WTC11 (cell line): Measurements from ENCODE around the gene ME2. TPM values are rescaled to one million over a fixed set of nuclear protein-coding genes. Genes with fewer than 3 reads are reported as not detected.
"Not testable (repeated sequence)": the region's sequence is repeated elsewhere in the genome, so short reads cannot be mapped to it uniquely, and the experiment has no call there.

Source experiments
- ATAC-seq: fragments of 200-7000 bp; cut with Tn5 transposase; 2 replicates; pipeline ENCODE4 v1.10.0; 2021; ENCODE audit warnings: mild to moderate bottlenecking, moderate library complexity
- CTCF ChIA-PET: fragments of 300-600 bp; sonication (Branson Sonifier 250); formaldehyde crosslinking; loops from one replicate; lab custom pipeline; 2021; ENCODE audit warnings: antibody characterized with exemption; lab: Charles Lee
- POLR2A ChIA-PET: fragments of 350-600 bp; sonication (Branson Sonifier 250); formaldehyde crosslinking; loops from one replicate; lab custom pipeline; 2021; ENCODE audit warnings: antibody characterized with exemption; lab: Charles Lee
- DNase-seq: peaks from one replicate; pipeline ENCODE4 v3.0.0; 2021; ENCODE audit warnings: low spot score
- H3K27ac Mint-ChIP-seq: 2 replicates; pipeline ENCODE4 v1.8.0; 2021; ENCODE audit warnings: mixed read lengths
- H3K27me3 Mint-ChIP-seq: 2 replicates; pipeline ENCODE4 v1.8.0; 2021; ENCODE audit warnings: low read depth, mild to moderate bottlenecking, moderate library complexity, mixed read lengths
- H3K36me3 Mint-ChIP-seq: 2 replicates; pipeline ENCODE4 v1.8.0; 2021; ENCODE audit warnings: mixed read lengths
- H3K4me1 Mint-ChIP-seq: 2 replicates; pipeline ENCODE4 v1.8.0; 2022; ENCODE audit warnings: mixed read lengths
- H3K4me3 Mint-ChIP-seq: 2 replicates; pipeline ENCODE4 v1.8.0; 2021; ENCODE audit warnings: mild to moderate bottlenecking, moderate library complexity, mixed read lengths
- H3K9me3 Mint-ChIP-seq: 2 replicates; pipeline ENCODE4 v1.8.0; 2021; ENCODE audit warnings: mixed read lengths
- CREM ChIP-seq: sonication (generic); formaldehyde crosslinking; IDR thresholded peaks from 2 replicates; pipeline ENCODE4 v1.8.1; 2022; ENCODE audit warnings: mild to moderate bottlenecking, missing genetic modification reagents, moderate library complexity
- ETV6 ChIP-seq: sonication (generic); formaldehyde crosslinking; IDR thresholded peaks from 2 replicates; pipeline ENCODE4 v1.8.1; 2022; ENCODE audit warnings: mild to moderate bottlenecking, missing genetic modification reagents
- HMGA2 ChIP-seq: fragments of 250-450 bp; sonication (Bioruptor Pico); IDR thresholded peaks from 2 replicates; pipeline ENCODE4 v1.4.0; 2021; ENCODE audit warnings: mild to moderate bottlenecking, moderate library complexity
- HMGXB4 ChIP-seq: sonication (generic); formaldehyde crosslinking; IDR thresholded peaks from 2 replicates; pipeline ENCODE4 v1.8.1; 2023; ENCODE audit warnings: mild to moderate bottlenecking, moderate library complexity, missing genetic modification reagents
- JUN ChIP-seq: sonication (generic); formaldehyde crosslinking; IDR thresholded peaks from 2 replicates; pipeline ENCODE4 v1.8.0; 2023; ENCODE audit warnings: mild to moderate bottlenecking, missing genetic modification reagents
- NFATC4 ChIP-seq: fragments of 250-450 bp; sonication (Bioruptor Pico); IDR thresholded peaks from 2 replicates; pipeline ENCODE4 v1.9.0; 2021; ENCODE audit warnings: mild to moderate bottlenecking
- PRDM15 ChIP-seq: sonication (generic); formaldehyde crosslinking; IDR thresholded peaks from 2 replicates; pipeline ENCODE4 v1.8.0; 2022; ENCODE audit warnings: missing genetic modification reagents
- PRRX2 ChIP-seq: fragments of 250-450 bp; sonication (Bioruptor Pico); IDR thresholded peaks from 2 replicates; pipeline ENCODE4 v1.8.0; 2021; ENCODE audit warnings: mild to moderate bottlenecking
- RORB ChIP-seq: fragments of 250-450 bp; sonication (Bioruptor Pico); IDR thresholded peaks from 2 replicates; pipeline ENCODE4 v1.9.0; 2021; ENCODE audit warnings: mild to moderate bottlenecking
- SMAD3 ChIP-seq: sonication (generic); formaldehyde crosslinking; IDR thresholded peaks from 2 replicates; pipeline ENCODE4 v1.8.0; 2022; ENCODE audit warnings: missing genetic modification reagents, mild to moderate bottlenecking, borderline replicate concordance
- SOX15 ChIP-seq: fragments of 250-450 bp; sonication (Bioruptor Pico); IDR thresholded peaks from 2 replicates; pipeline ENCODE4 v1.9.0; 2021; ENCODE audit warnings: mild to moderate bottlenecking
- TCF7 ChIP-seq: sonication (generic); formaldehyde crosslinking; IDR thresholded peaks from 2 replicates; pipeline ENCODE4 v1.8.0; 2022; ENCODE audit warnings: mild to moderate bottlenecking, low read depth, missing genetic modification reagents, moderate library complexity
- USF1 ChIP-seq: sonication (generic); formaldehyde crosslinking; IDR thresholded peaks from 2 replicates; pipeline ENCODE4 v1.8.0; 2022; ENCODE audit warnings: mild to moderate bottlenecking, missing genetic modification reagents
- ZNF281 ChIP-seq: sonication (generic); formaldehyde crosslinking; IDR thresholded peaks from 2 replicates; pipeline ENCODE4 v1.8.0; 2023; ENCODE audit warnings: mild to moderate bottlenecking, missing genetic modification reagents
- ZNF416 ChIP-seq: fragments of 250-450 bp; sonication (Bioruptor Pico); IDR thresholded peaks from 2 replicates; pipeline ENCODE4 v1.9.0; 2021; ENCODE audit warnings: mild to moderate bottlenecking, inconsistent platforms
- total RNA-seq: library from RNA; stranded (reverse); gene quantifications from 3 replicates; pipeline ENCODE4 v1.2.3, GENCODE V29; 2021

ME2 gene
- total RNA-seq, 1 experiment from 2014 or later = 57.0 TPM

- ChIA-PET POLR2A (no interaction called here), CTCF (no interaction called here)
- Mint-ChIP-seq H3K27ac (no peak overlapping the region), H3K4me3 (no peak overlapping the region), H3K4me1 (peaks cover 8% of the 10 kb centered on the region), H3K9me3 (peaks cover 8% of the 10 kb centered on the region), H3K27me3 (peaks cover 2% of the 10 kb centered on the region; the same call in 1 of the 2 replicates), H3K36me3 (no peaks in the 10 kb centered on the region; the same call in 1 of the 2 replicates)
- TF ChIP-seq ETV6 (no peak), SOX15 (CRISPR knock-in tag) (no peak), USF1 (CRISPR knock-in tag) (no peak), PRDM15 (no peak), TCF7 (CRISPR knock-in tag) (no peak), SMAD3 (no peak), ZNF416 (no peak)
- no peak for ATAC-seq
- DNase-seq = no peak
These were observed 22.8 kb upstream of the ME2 start for GRCh38 chr18:50855976-50856757.

DNA sequence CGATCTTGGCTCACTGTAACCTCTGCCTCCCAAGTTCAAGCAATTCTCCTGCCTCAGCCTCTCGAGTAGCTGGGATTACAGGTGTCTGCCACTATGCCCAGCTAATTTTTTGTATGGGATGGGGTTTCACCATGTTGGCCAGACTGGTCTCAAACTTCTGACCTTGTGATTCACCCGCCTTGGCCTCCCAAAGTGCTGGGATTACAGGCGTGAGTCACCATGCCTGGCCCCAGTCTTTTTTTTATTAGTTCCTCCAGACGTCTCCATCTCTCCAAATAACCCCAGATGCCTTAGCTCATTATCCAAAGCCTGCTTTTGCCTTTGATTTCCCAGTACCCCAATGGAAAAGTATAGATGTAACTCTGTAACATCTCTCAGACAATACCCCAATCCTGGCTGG, 21.8 kb upstream of the ME2 start:
- POLR2A ChIA-PET = interaction anchor here (0.6 kb wide), 1 partner anchor 10 kb away, joined by 3 read pairs; no protein-coding TSS in a partner anchor
- H3K27ac Mint-ChIP-seq, H3K27me3 Mint-ChIP-seq, CTCF ChIA-PET, DNase-seq, H3K4me3 Mint-ChIP-seq, H3K9me3 Mint-ChIP-seq, H3K4me1 Mint-ChIP-seq, H3K36me3 Mint-ChIP-seq, ATAC-seq: not testable (repeated sequence)

- ChIA-PET POLR2A (no interaction called here), CTCF (no interaction called here)
- H3K9me3 Mint-ChIP-seq = peaks cover 6% of the 10 kb centered on the region
- peaks cover 8% of the 10 kb centered on the region for H3K4me1 Mint-ChIP-seq
- H3K27me3 Mint-ChIP-seq = peaks cover 2% of the 10 kb centered on the region; the same call in 1 of the 2 replicates
- no peak overlapping the region for H3K4me3 Mint-ChIP-seq
- ATAC-seq = no peak; the same call in 1 of the 2 replicates
- DNase-seq = no peak
- H3K36me3 Mint-ChIP-seq = no peaks in the 10 kb centered on the region
- TF ChIP-seq JUN = no peak
- H3K27ac Mint-ChIP-seq = no peak overlapping the region
These were observed 21.2 kb upstream of the ME2 start for GRCh38 chr18:50857694-50858093.

DNA sequence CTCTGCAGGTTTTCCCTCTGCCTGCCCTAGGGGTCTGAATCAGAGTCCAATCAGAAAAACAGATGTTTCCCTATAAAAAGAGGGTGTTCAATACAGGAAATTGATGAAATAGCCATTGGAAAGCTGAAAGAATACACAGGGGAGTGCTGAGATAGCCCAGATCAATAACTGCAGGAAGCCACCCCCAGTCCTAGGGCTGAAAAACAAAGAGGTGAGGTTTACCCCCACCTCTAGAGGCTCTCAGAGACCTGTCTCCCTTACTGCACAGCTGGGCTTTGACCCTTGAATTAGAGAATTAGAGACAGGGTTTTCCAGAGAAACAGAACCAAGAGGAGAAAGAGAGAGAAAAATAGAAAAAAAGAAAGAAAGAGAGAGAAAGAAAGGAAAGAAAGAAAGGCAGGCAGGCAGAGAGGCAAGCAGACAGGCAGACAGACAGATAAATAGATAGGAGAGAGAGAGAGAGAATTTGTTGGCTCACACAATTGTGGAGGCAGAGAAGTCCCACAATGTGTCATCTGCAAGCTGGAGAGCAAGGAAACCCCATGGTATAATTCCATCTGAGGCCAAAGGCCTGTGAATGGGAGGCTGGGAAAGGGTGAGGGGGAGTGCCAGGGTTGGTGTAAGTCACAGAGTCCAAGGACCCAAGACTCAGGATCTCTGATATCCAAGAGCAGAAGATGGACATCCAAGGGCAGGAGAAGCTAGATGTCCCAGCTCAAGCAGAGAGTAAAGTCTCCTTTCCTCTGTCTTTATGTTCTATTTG, 18.9 kb upstream of the ME2 start:
- H3K4me1 Mint-ChIP-seq = no peaks in the 10 kb centered on the region
- no peak overlapping the region for H3K4me3 Mint-ChIP-seq
- ATAC-seq = no peak
- CTCF ChIA-PET = no interaction called here
- H3K9me3 Mint-ChIP-seq = no peaks in the 10 kb centered on the region
- H3K27me3 Mint-ChIP-seq = peaks cover 2% of the 10 kb centered on the region; the same call in 1 of the 2 replicates
- H3K27ac Mint-ChIP-seq = no peak overlapping the region
- no peak for DNase-seq
- POLR2A ChIA-PET = no interaction called here
- H3K36me3 Mint-ChIP-seq = no peaks in the 10 kb centered on the region
- TF ChIP-seq PRRX2 (CRISPR knock-in tag) (no peak), ZNF281 (CRISPR knock-in tag) (no peak), HMGXB4 (no peak), HMGA2 (CRISPR knock-in tag) (no peak), NFATC4 (CRISPR knock-in tag) (no peak), CREM (CRISPR knock-in tag) (no peak), RORB (no peak)
